ENCODE measurements around the gene TBC1D13.

DNA sequence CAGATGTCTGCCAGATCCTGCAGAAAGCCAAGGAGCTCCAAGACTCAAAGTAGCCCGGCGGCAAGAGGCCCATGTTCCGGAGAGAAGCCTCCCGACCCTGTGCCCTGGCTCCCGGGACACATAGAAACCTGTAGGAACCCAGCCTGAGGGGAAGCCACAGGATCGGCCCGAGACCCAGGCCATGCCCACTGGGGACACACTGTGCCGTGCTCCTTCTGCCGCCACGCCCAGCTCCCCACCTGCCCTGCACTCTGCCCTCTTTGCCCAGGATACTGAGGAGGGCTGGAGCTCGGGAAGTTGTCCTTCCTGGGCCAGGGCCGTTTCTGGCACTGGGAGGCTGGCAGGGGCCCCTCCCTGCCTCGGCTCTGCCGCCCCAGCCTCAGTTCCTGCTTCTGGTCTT lies 20.8 kb downstream of the TBC1D13 start:
- TF ChIP-seq RCOR1 (IDR thresholded peaks at IDR 0.05; ENCODE audit: insufficient replicate concordance, low read length), result no peak
- no peak for TF ChIP-seq POLR2A (IDR thresholded peaks at IDR 0.05; ENCODE audit: low read depth, low read length)
- no peak for TF ChIP-seq RFX5 (IDR thresholded peaks at IDR 0.05; ENCODE audit: low read depth, low read length)
- TF ChIP-seq, protein P1, sequence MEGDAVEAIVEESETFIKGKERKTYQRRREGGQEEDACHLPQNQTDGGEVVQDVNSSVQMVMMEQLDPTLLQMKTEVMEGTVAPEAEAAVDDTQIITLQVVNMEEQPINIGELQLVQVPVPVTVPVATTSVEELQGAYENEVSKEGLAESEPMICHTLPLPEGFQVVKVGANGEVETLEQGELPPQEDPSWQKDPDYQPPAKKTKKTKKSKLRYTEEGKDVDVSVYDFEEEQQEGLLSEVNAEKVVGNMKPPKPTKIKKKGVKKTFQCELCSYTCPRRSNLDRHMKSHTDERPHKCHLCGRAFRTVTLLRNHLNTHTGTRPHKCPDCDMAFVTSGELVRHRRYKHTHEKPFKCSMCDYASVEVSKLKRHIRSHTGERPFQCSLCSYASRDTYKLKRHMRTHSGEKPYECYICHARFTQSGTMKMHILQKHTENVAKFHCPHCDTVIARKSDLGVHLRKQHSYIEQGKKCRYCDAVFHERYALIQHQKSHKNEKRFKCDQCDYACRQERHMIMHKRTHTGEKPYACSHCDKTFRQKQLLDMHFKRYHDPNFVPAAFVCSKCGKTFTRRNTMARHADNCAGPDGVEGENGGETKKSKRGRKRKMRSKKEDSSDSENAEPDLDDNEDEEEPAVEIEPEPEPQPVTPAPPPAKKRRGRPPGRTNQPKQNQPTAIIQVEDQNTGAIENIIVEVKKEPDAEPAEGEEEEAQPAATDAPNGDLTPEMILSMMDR (conservative IDR thresholded peaks at IDR 0.05; ENCODE audit: low read depth, low read length), result no peak
- no peak for TF ChIP-seq CHD1 (IDR thresholded peaks at IDR 0.05; ENCODE audit: low read depth, low read length)
- TF ChIP-seq MAFK (IDR thresholded peaks at IDR 0.05; ENCODE audit: low read depth, low read length), result no peak
- TF ChIP-seq MAZ (IDR thresholded peaks at IDR 0.05; ENCODE audit: borderline replicate concordance, low read depth, low read length), result no peak
- no peak for TF ChIP-seq RAD21 (IDR thresholded peaks at IDR 0.05; ENCODE audit: low read length)
- TF ChIP-seq SMC3 (IDR thresholded peaks at IDR 0.05; ENCODE audit: low read depth, low read length), result no peak

Data from IMR-90 (cell line).